Sciatic nerve (tissue), 2 donors: ENCODE data around the gene CTNNA3. TPM values are rescaled to one million over a fixed set of nuclear protein-coding genes. Genes with fewer than 3 reads are reported as not detected.
"Not testable (repeated sequence)": the region's sequence is repeated elsewhere in the genome, so short reads cannot be mapped to it uniquely, and the experiment has no call there.

ENCODE experiments used
- ATAC-seq: fragments of 200-7000 bp; cut with Tn5 transposase; one replicate; pipeline ENCODE4 v1.9.1; 2020; ENCODE audit warnings: mild to moderate bottlenecking, moderate library complexity
- DNase-seq: peaks from one replicate; pipeline ENCODE4 v3.0.0-alpha.2; 2020; ENCODE audit warnings: low spot score
- intact Hi-C: fragments of 100-400 bp; cut with DNase I; formaldehyde crosslinking; loops from one replicate; pipeline ENCODE4 v1.14.2; 2022
- total RNA-seq: library from RNA; stranded (reverse); fragmentation: NEBNext Ultra II Directional; extraction: Animal tissue kit (Norgen Biotek cat#: 25700); gene quantifications from one replicate; pipeline ENCODE4 v1.2.1, GENCODE V29; 2021
- donor health status: DM: no; HTN: no; CAD: no.
- donor health status: DM: no; HTN: no; CAD: no.

Gene CTNNA3
- total RNA-seq, 1 donor from 2014 or later, result 89.6 TPM

DNA sequence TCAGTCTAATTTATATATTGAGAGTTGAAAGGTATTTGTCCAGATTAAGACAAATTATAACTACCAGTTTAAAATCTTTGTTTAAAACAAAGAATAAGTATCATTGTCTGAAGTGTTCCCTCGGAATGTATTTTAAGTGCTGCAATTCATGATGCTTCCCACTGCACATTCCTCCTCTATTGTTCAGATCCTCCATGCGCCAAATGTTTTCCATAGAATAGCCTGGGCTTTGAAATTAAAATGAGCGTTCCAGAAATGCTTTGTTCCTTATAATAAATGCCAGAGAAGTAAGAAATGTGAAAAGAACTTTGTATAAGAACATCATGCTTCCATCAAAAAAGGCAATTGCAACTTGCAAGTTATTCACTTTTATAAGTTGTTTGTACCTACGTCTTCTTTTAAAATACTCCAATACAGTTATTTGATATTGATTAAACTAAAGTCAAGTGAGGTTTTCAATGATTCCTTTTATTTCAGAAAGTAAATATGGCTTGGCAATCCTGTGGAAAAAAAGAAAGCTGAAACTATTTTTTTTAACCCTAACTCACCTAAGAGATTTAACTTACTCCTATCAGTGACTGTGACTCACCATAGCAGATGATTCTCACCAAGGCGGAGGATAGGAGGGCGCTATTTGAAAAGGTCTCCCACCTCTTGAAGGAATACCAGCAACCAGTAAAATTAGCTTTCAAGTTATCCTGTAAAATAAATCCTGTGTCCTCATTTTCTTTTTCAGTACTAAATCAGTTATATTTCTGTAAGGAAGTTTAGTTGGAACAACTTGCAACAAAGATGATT is 85.8 kb downstream of the CTNNA3 start:
- DNase-seq (no peak), ATAC-seq (no peak)
- intact Hi-C loops, result no loop called here

GRCh38 chr10:67608001-67608400 is 88.0 kb downstream of the CTNNA3 start:
- DNase-seq, result no peak
- no peak for ATAC-seq
- intact Hi-C loops, result no loop called here

GRCh38 chr10:67607472-67607871 is 88.5 kb downstream of the CTNNA3 start:
- DNase-seq (no peak), ATAC-seq (no peak)
- intact Hi-C loops, result no loop called here

DNA sequence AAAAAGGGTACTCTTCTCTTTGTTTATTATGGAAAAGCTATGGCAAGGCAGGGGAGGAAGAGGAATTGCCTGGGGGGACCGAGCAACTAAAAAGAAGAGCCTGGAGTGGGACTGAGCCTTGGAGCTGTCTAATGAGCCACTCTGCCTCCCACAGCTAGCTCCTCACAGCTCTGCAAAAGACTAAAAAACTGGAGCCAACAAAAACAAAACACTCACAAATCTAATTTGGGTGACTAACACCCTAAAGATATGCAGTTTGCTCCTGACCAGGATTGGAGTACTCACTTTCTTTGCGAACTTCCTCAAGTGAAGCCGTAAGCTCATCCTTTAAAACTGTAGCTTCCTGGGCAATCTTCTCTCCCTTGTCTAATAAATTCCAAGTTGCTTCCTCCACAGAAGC is 89.4 kb downstream of the CTNNA3 start:
- intact Hi-C loops, result no loop called here
- ATAC-seq (no peak), DNase-seq (no peak)

- intact Hi-C loops, result no loop called here
- no peak for DNase-seq
- no peak for ATAC-seq
Observed at GRCh38 chr10:67603701-67604100, 92.3 kb downstream of the CTNNA3 start.

- intact Hi-C loops, result no loop called here
- DNase-seq (no peak), ATAC-seq (no peak)
Observed at GRCh38 chr10:67603086-67603485, 92.9 kb downstream of the CTNNA3 start.

DNA sequence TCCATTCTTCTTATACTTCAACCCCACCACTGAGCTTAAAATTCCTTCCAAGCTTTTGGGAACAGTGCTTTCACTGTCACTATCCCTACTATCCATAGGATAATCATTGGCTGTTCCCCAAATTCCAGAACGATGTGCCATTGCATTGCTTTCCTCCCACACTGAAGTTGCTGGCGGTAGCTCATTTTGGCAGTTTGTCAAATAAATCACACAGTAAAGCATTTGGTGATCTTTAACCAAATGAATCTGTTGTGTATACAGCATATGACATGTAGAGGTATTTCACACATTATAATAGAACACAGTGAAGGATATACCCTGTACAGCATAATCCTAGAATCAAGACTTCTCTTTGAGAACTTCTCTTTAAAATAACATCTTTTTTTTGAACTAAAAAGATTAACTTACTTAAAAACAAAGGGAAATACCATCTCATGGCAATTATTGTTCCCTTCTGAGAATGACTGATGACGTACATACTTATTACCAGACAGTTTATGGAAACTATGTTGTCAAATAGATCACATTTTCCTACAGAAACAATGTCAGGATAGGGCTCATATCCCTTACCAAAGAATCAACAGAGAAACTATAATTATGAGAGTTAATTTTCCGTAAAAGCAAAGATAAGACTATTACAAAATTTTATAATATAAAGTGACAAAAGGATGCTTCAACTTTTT is 93.6 kb downstream of the CTNNA3 start:
- no peak for DNase-seq
- intact Hi-C loops, result no loop called here
- ATAC-seq, result no peak

DNA sequence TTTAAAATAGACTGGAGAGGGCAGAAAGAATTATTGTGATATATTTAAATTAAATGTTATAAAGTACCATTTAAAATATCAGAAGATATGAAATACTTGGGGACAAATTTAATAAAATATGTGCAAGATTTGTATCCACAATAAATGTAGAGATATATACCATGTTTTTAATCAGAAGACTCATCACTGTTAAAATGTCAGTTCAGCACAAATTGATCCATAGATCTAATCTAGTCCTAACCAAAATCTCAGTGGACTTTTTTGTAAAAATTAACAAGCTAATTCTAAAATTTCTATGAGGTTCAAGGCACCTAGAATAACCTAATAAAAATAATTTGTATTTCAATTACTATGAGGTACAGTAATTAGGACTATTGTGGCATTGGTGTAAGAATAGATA is 96.4 kb downstream of the CTNNA3 start:
- intact Hi-C loops, result no loop called here
- DNase-seq (no peak), ATAC-seq (no peak)

DNA sequence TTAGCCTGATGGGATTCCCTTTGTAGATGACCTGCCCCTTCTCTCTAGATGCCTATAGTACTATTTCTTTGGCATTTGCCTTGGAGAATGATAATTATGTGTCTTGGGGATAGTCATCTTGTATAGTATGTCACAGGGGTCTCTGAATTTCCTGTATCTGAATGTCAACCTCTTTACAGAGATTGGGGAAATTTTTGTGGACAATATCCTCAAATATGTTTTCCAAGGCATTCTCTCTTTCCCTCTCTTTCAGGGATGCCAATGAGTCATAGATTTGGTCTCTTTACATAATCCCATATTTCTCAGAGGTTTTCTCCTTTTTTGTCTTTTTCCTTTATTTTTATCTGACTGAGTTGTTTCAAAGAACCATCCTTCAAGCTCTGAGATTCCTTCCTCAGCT is 99.4 kb downstream of the CTNNA3 start:
- ATAC-seq, result no peak
- intact Hi-C loops, result no loop called here
- no peak for DNase-seq

GRCh38 chr10:67587771-67588170 is 108.2 kb downstream of the CTNNA3 start:
- no peak for DNase-seq

DNA sequence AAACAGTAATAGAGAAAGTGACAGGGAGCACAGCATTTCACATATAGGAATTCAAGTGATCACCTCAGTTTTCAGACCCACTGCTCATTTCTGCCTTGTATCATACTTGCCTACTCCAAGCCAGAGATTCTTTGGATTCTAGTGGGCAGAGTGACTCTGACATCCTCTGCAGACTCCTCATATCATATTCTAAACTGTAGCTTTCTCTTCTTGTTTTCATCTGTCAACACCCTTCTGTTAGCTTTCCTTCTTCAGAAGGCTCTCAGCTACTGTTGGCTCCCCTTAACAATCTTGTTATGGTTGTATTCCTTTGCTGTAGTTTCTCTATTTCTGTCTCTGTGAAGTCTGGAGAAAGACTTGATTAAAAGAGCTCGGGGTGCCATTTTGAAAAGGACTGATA is 120.5 kb downstream of the CTNNA3 start:
- DNase-seq, result no peak
- intact Hi-C loops, result no loop called here
- ATAC-seq, result no peak

More at GRCh38 chr10:67587771-67588170, 108.2 kb downstream of the CTNNA3 start:
- ATAC-seq, result no peak
- intact Hi-C loops, result no loop called here

- DNase-seq, result no peak
- ATAC-seq, result no peak
- intact Hi-C loops, result no loop called here
Observed at GRCh38 chr10:67573484-67573883, 122.5 kb downstream of the CTNNA3 start.

- DNase-seq (no peak), ATAC-seq (no peak)
- intact Hi-C loops, result no loop called here
Observed at GRCh38 chr10:67571503-67571902, 124.5 kb downstream of the CTNNA3 start.

GRCh38 chr10:67558311-67558710 is 137.7 kb downstream of the CTNNA3 start:
- intact Hi-C loops, DNase-seq, ATAC-seq: not testable (repeated sequence)

DNA sequence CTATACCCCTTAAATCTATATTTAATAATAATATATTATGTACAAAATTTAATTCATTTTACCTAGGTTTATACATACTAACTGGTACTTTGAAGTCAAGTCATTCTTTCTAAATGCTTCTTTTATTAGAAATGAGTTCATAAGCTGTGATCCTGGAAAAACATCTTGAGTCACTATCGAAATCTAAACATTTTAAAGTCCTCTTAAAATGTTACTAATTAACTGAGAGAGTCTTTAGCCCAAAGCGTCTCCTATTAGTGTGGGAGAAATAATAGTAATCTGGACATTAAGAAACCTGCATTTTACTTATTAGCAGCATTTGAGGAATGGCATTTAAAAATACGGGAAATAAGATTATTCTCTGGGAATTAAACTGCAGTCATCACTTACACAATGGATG is 142.7 kb downstream of the CTNNA3 start:
- DNase-seq (no peak), ATAC-seq (no peak)
- intact Hi-C loops, result no loop called here

DNA sequence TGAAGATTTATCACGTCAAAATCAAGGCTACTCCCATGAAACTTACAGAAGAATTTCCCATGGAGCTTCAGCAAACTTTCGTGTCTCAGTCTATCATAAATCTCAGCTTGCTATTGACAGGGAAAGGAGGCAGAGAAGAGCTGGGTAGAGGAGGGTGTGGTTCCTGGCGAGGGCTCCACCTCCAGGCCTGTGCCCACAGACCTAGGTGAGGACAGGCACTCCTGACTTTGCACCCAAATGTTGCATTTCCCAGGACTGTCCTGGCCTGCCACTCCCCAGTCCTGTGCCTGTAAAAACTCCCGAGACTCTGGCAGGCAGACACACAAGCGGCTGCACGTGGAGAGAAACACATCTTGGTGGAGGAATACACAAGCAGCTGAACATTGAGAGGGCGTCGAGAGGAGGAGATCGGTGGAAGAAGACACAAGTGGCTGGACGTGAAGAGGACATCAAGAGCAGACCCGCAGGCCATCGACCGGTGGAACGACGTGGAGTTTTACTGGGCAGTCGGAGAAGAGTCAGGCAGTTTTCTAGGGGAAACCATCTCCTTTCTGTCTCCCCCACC is 145.1 kb downstream of the CTNNA3 start:
- intact Hi-C loops, result no loop called here
- DNase-seq, result no peak
- no peak for ATAC-seq

DNA sequence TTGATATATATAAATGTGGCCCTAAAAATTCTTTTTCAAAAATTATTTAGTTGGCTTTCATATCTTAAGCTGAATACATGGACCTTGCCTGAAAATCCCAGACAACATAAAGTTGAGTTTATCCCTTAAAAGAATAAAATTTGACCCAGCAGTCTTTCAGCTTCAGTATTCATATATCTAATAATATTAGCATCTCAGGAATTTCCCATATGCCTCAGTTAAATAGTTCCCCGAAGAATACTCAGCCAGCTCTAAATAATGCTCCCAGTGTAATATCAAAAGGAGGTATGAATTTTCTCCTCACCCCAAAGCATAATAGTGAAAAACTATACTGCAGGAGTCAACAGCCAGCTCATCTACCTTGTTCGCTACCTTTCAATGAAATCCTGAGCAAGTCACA is 145.9 kb downstream of the CTNNA3 start:
- no peak for DNase-seq
- intact Hi-C loops, result no loop called here
- ATAC-seq, result no peak

DNA sequence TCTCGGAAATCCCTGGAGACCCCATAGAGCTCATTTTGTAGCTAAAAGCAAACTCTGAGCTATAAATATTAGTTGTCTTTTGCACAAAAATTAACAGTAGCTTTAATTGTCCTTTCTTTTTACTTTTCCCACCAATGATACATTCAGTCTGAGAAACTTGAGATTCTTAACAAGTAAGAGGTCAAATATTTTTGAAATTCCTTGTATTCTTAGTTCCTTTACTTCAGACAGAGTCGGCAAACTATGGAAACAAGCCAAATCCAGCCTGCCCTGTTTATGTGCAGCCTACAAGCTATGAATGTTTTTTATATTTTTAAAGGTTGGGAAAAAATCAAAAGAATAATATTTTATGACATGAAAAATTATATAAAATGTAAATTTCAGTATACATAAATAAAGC is 146.6 kb downstream of the CTNNA3 start:
- intact Hi-C loops, result no loop called here
- no peak for ATAC-seq
- DNase-seq, result no peak

DNA sequence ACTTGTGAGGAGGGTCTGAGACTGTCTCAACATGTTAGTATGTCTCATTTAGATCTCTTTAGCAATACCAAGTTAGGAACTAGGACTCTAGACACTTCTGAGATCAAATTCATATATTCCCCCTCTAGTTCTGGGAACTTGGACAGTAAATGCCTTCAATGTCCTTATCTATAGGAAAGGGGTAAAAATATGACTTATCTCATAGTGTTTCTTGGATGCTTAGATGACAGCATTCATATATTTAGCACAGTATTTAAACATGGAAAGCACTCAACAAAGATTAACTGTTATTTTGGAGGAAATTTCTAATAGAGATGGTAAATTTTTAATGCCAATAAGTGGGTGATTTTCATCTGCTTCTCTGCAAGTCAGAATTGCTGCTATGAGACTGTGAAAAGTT is 154.6 kb downstream of the CTNNA3 start:
- intact Hi-C loops, result no loop called here
- ATAC-seq (no peak), DNase-seq (no peak)

GRCh38 chr10:67539312-67539711 is 156.7 kb downstream of the CTNNA3 start:
- intact Hi-C loops, result no loop called here
- no peak for DNase-seq
- no peak for ATAC-seq
